Measurements from ENCODE around the gene RNF144A.

DNA sequence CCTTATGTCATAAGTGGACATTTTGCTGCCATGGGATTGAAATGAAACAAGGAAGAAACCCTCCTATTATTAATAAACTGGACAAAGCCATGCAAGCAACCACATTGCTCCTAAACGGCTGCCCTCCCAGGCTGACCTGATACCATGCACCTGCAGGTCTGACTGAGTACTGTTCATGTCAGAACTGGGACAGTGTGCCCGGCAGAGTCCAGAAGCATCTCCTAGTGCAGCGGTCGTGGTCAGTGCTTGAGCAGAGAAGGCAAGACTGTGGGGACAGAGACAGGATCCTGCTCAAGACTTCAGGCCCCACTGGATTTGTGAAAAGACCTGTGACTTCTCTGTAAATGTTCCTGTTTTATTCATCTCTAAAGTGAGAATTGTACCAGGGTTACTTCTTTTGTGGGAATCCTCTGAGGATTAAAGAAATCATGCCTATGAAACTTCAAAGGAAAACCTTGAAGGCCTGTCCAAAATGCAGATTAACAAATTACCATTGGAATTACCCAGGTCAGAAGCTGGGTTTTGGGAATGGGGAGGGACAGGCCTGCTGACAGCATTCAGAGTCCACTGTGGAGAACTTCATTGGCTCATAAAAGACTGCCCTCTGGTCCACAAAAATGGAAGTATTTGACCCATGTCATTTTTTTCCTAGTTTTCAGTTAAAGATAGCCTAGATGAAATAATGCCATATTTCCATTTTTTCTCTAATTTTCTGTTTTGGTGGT is 13.9 kb downstream of the RNF144A start:
- TF ChIP-seq, protein P1, sequence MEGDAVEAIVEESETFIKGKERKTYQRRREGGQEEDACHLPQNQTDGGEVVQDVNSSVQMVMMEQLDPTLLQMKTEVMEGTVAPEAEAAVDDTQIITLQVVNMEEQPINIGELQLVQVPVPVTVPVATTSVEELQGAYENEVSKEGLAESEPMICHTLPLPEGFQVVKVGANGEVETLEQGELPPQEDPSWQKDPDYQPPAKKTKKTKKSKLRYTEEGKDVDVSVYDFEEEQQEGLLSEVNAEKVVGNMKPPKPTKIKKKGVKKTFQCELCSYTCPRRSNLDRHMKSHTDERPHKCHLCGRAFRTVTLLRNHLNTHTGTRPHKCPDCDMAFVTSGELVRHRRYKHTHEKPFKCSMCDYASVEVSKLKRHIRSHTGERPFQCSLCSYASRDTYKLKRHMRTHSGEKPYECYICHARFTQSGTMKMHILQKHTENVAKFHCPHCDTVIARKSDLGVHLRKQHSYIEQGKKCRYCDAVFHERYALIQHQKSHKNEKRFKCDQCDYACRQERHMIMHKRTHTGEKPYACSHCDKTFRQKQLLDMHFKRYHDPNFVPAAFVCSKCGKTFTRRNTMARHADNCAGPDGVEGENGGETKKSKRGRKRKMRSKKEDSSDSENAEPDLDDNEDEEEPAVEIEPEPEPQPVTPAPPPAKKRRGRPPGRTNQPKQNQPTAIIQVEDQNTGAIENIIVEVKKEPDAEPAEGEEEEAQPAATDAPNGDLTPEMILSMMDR (IDR thresholded peaks at IDR 0.05), result no peak
- TF ChIP-seq POLR2A (IDR thresholded peaks at IDR 0.05) (no peak), EP300 (IDR thresholded peaks at IDR 0.05) (no peak)

Data from ovary (tissue), 3 donors.